T-helper 22 cell (primary cell): ENCODE results near the gene COQ3.
"Not testable (repeated sequence)": the region's sequence is repeated elsewhere in the genome, so short reads cannot be mapped to it uniquely, and the experiment has no call there.

Experiments
- DNase-seq: peaks from one replicate; pipeline ENCODE4 v3.0.0-alpha.2; 2020; ENCODE audit warnings: low read depth

Gene COQ3

DNA sequence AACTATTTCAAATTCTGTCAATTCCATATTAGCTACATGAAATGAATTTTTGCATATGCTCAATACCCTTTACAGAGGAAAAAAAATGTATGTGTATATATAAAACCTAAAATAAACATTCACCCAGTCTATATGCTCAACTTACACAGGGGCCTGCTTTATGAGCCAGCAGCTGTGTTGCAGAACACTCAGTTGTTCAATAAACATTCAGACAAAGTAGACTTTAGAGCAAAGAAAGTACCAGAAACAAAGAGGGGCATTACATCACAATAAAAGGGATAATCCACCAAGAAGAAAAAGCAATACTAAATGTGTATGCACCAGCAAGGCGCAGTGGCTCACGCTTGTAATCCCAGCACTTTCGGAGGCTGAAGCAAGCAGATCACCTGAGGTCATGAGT lies 9.5 kb downstream of the COQ3 start:
- DNase-seq = no peak

DNA sequence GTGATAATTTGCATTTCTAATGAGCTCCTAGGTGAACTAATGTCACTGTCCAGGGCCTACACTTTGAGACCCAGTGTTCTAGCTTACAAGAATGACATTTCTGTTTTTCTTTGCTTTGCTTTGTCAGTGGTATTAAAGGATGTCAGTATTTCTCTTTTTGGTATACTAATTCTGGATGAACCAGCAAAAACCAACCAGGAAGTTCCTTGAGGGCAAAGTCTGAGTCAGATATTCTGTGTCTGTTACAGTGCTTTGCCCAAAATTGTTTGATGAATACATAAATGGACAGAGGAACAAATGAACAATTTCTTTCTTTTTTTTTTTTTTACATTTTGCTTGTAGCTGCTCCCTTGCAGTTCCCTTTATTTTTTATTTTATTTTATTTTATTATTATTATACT lies 15.4 kb downstream of the COQ3 start:
- no peak for DNase-seq

DNA sequence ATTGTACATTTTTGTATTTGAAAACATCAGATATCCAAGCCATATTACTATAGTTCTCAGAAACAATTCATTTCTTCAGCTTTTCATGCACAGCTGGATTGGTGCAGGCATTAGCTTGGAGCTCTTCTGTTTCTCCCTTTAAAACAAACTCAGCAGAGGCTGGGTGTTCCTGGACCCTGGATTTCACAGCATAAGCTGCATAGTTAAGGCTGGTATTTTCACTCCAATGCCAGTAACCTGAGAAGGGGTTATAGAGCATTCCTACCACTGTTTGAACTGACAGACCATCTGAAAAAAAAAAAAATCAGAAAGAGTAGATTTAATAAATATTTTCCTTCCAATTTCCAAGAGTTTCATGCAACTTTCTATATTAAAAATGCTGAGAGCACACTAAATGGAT lies 24.5 kb downstream of the COQ3 start:
- no peak for DNase-seq

DNA sequence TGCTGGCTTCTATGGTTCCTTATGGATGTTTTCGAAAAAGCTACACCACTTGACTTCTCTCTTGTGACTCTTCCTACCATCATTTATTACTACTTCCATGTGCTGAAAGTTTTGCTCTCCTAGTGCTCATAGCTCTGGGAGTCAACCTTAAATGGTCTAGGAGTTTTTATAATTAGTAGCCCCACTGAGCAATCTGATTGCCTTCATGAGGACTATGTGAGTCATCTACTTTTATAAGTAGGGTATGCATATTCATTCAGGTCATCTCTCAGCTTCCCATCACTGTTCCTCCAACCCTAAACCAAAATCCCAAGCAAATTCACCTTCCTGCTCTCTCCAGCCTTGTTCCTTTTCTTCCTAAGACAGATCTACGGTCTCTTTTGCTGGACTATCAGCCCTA lies 27.1 kb downstream of the COQ3 start:
- no peak for DNase-seq

DNA sequence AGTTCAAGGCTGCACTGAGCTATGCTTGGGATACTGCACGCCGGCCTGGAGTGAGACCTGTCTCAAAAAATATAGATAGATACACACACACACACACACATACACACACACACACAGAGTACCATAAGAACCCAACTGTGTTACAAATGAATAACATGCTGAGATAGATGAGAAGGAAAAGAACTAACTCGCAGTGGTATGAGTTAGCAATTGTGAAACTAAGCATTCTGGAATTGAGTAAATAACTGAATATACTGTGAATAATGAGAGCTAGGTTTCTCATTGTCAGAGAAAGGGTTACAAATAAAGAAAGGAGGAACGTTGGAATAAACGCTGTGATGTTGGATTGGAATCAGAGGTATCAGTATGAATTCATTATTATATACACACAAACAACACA lies 30.0 kb downstream of the COQ3 start:
- no peak for DNase-seq

DNA sequence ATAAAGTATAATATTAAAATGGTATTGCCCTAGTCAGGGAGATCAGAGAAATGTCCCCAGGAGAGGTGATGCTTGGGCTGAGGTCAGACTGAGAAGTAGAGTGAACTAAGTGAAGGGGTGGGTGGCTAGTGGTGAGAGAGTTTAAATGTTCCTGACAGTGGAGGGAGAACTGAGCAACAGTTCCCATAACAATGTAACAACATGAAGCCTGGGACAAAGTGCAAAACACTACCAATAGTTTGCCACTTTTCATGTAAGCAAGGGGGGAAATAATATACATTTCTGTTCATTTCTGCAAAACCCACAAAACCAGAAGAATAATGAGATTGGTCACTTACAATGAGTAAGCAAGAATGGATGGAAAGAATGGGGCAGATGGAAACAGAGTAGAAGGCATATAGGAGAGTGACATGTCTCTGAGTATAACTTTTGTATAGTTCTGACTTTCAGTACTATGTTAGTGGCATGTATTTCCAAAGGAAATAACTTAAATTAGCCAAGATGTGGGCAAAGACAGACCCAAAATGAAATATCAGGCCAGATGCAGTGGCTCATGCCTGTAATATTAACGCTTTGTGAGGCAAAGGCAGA lies 31.2 kb downstream of the COQ3 start:
- DNase-seq = no peak

DNA sequence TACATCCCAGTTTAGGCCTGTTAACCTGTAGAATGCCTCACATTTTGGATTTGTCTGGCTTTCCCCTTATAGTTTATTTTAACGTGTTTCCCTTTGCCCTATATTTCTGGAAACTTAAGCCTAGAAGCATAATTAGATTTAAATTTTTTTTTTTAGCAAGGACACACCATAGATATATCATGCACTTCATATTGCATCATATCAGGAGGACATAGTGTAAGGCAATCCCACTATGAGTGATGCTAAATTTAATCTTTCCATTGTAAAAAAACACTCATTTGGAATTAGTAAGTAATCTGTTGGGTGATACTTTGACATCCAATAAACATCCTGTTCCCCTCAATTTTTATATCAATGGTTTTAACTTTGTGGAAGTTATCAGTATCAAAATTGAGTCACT lies 34.2 kb downstream of the COQ3 start:
- no peak for DNase-seq

DNA sequence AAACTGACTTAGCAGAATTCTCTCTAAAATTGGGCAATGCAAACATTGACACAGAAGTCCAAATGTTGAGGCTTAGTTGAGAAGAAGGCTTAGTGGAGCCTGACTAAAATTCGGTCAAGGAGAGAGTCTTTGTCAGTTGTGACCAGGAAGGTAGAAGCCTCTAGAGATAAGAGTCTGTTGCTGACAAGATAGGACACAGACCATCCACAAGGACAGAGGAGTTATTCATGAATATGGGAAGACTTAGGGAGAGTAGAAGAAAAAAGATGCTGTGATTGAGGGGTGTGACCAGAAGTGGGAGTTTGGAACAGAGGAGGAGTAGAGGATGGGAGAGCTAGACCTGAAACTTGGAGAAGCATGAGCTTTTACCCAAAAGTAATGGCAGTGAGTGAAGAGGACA lies 37.4 kb downstream of the COQ3 start:
- DNase-seq = no peak

DNA sequence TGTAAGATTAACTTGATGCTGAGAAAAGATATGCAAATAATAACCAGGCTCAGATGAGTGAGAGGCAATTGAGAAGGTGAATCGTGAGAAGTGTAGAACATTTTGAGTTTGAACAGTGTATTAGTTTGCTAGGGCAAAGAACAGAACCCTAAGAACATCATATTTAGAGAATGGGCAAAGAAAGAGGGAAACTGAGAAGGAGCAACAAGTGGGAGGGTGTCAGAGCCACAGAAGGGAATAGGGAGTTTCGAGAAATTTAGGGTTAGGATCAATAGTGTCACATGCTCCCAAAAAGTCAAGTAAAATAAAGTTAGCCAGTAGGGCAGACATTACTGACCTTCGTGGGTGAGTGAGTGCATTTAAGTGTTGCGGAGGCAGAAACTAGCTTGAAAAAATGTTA lies 39.0 kb downstream of the COQ3 start:
- no peak for DNase-seq

DNA sequence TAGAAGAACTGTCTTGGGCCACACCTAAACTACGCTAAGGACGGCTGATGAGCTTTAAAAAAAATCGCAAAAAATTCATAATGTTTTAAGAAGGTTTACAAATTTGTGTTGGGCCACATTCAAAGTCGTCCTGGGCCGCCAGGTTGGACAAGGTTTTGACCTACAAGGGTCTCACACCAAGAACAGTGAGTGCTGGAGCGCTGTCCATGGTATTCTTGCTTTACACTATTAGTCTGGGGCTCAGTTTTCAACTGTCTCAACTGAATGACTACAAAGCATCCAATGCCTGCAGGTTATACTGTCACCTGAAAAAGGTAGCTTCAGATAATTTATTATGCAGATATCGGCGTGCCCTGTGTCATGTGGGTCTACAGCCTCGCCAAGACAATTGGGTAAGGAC lies 40.9 kb downstream of the COQ3 start:
- DNase-seq = no peak

DNA sequence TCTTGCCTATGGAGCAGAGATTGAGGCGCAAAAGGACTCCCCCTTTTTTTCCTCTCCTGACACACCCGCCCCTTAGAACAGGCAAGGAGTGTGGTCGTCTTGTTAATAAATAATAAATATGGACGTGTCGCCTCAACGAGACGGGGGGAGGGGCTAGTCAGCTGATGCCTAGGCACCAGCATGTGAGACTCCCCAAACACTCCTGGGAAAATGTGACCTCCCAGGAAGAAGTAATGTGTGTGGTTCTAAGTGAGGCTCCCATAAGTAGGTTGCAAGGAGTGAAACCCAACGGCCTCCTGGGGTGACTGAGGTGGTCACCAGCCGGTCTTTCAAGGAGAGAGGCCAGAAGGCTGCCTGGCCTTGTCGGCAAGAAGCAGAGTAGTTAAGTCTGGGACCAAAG lies 43.4 kb downstream of the COQ3 start:
- DNase-seq = no peak

DNA sequence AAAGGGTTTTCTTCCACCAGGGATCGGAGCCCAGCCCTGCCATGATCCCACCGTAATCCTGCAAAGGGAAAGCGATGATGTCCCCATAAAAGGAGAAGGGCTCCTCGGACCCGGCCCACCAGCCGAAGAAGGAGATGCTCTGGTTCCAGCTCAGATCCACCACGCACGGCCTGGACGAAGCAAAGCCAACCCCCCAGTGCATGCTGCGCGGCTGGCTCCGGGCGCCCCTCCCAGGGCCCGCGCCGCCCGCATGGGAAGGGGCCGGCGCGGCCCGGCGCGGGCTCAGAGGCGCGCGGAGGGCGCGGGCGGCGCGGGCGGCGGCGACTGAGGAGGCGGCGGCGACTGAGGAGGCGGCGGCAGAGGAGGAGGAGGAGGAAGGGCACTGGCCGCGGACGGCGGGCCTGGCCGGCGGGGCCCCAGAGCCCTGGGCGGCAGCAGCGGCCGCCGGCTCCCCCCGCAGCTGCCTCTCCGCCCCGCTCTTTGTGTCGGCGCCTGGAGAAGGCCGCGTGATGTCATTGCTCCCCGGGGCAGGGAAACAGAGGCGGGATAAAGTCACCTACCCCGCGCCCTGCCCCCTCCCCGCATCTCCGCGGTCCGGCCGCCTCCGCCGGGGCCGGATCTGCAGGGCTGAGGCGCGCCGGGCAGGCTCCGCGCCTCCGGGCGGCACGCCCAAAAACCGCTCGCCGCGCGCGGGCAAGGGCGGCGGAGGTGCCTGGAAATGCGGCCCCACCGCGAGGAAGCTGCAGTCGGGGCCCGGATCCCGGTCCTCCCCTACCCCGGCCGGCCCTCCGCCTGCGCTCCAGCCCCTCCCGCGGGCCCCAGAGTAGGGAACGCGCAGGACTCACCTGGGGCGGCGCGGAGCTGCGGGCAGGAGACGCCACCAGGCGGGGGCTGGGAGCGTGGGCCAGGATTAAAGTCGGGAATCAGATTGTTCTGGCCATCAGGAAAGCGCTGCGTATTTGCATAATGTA lies 44.5 kb downstream of the COQ3 start, which contains the start of gene FAXC:
TSS of gene FAXC (minus strand) at position 504 of the 971 bp plus-strand sequence. CDS start at position 202, 302 bp downstream.
- DNase-seq = no peak

DNA sequence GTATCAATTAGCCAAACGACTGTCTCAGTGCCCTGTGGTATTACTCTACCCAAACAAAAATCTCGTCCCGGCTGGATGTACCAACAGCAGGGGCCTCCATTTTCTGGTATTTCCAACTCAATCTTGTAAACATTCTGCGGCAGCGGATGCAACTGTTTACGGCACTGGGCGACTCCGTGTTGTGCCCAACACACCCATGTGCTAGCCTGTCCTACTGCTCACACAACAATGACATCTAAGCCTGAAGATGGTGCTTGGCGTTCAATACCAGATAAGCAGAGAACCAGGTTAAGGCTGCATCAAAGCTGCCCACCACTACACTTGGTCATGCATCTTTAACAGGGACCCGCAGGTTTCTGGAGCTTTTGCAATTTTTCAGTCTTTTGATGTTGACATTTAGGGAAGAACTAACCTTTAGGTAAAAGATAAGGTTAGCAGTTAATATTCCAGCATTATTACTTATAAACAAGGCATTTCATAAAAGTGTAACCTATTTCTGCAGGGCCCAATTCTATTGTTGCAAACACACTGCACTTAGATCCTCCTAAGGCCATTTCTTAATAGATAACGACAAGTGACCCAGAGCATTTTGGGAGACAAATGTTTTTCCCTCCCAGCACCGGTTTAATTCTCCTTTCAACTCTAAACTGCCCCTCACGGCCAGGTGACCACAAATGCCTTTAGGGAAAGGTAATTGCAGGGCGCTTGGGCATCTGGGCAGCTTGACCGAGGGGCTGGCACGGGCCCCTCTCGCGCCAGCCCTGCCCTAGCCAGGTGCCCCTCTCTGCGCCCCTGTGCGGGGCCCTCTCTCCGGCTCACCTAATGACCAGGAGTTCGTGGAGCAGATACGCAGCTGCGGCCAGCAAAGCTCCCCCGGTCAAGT lies 45.5 kb downstream of the COQ3 start:
- no peak for DNase-seq

DNA sequence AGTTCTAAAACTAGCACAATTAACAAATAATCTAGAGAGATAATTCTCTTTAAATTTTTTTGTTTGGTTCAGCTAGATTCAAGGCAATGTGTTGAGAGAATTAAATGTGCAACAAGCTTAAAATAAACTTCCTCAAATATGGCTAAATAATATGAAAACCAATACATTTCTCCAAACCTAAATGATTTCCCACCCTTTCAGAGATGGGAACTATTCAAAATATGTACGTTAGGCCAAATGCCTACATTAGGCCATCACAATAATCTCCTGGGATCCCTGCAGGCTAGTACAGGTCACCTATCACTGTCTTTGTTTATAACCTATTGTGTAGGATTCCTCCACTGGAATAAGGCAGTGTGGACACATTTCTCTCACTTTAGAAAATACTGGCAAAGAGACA lies 46.2 kb downstream of the COQ3 start:
- no peak for DNase-seq

DNA sequence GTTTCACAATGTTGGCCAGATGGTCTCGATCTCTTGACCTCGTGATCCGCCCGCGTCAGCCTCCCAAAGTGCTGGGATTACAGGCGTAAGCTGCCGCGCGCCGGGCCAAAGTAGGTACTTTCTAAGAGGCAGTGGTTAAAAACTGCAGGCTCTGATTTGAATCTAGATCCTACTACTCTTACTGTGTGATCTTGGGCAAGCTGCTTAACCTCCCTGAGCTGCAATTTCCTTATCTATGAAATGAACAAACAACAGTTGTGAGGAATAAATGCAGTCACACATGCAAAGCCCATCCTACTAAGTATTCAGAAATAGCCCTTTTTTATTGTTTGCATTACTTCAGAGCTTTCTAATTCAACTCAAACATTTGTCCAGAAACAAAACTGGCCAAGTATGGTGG lies 47.4 kb downstream of the COQ3 start:
- DNase-seq = no peak

DNA sequence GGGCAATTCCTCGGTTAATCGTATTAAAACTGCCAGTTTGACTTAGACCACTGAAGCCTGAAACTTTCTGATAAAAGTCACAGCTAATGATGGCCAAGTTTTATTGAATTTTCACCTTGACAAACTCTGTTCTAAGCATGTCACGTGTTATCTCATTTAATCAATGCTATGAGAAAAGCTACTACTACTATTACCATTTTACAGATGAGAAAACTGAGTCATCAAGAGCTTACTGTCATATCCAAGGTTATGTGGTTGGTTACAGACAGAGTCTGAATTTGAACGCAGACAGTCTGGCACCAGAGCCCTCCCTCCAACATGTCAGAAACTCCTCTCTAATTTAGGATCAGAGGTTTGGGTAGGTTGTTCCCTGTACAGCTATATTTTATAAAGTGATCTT lies 48.8 kb downstream of the COQ3 start:
- DNase-seq = no peak

DNA sequence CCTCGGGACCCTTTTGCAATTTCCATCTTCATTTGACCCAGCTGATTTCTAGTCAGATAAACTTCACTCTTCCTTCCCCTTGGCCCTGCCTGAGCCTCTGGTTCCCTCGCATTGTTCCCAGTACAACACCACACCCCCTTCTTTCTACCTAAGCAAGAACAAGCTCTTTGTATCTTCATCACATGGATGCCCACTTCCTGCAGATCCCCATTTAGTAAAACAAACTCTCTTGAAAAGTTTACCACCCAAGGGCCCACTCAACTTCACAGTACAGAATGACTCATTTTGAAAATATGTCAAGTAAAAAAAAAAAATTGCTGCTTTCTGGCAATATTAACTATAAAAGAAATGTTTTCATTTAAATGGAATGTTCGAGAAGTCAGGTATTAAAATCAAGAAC lies 49.7 kb downstream of the COQ3 start:
- DNase-seq = no peak

DNA sequence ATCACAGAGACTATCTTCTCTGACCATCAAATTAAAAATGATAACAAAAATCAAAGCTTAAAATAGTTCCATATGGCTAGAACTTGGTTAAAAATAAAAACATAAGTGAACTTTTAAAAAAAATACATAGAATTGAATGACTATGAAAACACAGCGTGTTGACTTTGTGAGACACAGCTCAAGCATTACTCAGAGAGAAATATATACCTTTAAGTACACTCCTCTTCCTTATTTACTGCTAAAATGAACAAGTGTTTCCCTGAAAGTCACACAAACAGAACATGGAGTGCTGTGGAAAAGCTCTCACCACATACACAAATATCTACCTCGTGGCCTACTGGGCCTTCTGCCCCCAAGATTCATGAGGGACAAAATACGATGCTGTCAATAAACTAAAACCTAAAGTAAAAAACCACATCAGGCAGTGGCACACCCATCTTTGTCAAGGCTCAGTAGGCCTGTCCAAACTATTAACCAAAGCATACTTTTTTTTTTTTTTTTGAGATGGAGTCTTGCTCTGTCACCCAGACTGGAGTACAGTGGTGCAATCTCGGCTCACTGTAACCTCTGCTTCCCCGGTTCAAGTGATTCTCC lies 52.0 kb downstream of the COQ3 start:
- no peak for DNase-seq

DNA sequence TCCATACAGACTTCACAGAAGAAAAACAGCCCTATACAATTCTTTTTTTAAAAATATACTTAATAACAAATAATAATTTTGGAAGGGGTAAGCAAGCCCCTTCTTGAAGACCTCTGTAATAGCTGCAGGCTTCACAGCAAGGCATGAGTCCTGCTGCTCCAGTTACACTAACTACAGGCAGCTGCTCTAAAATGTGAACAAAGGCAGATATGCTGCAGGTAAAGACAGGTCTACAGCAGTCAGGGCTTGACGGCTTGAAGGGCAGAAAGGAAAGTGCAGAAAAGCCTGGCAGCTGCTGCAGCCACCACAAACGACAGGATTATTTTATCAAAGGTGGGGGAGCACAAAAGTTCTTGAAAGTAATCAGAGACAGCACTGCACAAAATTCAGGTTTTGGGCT lies 55.8 kb downstream of the COQ3 start:
- no peak for DNase-seq

DNA sequence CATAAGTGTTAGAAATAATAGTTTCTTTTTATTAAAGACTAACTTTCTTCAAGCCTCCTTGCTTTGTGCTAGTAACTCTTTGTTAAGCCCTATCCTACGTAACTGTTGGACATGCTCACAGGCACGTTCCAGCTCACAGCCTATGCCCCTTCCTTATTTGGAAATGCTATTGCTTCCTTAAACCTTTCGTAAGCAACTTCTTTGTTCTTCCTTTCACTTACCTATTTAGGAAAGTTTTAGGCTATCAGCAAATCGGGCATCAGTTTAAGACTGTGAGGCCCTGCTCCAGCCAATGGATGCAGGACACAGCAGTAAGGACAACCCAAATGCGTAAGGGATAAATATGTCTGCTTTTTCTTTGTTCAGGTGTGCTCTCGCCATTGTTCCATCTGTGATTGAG lies 58.7 kb downstream of the COQ3 start:
- not testable (repeated sequence) for DNase-seq

DNA sequence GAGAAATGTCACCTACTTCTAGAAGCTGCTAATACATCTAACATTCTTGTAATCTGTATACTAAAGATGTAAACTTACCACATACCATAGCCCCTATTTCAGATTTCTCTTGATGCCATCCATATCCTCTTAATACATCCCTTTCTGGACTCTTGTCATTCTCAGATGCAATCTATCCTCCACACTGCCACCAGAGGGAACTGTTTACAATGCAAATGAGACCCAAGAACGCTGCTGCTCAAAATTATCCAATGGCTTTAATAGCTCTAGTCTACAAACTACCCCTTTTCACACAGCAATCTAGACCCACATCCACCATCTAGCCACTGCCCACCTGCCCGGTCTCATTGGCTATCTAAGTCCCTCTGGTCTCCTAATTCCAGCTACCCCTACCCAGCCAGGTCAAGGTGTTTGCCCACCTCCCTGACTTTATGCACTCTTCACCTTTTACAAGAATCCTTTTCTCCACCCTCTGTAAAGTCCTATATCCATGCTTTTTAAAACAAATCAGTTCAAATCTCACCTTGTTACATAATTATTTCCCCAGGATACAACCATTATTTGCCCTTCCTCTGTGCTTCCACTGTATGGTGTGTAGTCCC lies 59.4 kb downstream of the COQ3 start:
- DNase-seq = no peak

DNA sequence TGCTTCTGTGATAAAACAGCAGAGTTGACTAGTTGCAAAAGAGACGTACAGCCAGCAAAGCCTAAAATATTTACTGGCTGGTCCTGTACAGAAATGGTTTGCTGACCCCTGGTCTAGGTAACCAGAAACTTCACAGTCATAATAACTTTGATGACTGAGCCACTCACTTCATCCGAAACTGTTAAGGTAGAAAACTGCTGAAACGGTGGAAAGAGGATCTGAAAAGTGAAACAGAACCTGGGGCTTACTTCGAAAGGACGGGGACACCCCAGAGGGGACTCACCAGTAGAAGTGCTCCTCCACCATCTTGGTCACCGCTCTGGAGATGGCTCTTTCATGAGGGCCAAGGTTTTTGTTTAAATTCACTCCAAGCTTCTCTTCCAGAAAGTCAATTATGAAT lies 60.9 kb downstream of the COQ3 start:
- no peak for DNase-seq
